GM19351 (cell line): Measurements from ENCODE around the gene TRIM44.
"Not testable (repeated sequence)": the region's sequence is repeated elsewhere in the genome, so short reads cannot be mapped to it uniquely, and the experiment has no call there.

Source experiments
- ATAC-seq: cut with Tn5 transposase; IDR thresholded peaks from one replicate; pipeline ENCODE4 v1.9.1; 2021; ENCODE audit warnings: mild to moderate bottlenecking, moderate library complexity; ENCODE audit not compliant: unreplicated experiment

Gene TRIM44

DNA sequence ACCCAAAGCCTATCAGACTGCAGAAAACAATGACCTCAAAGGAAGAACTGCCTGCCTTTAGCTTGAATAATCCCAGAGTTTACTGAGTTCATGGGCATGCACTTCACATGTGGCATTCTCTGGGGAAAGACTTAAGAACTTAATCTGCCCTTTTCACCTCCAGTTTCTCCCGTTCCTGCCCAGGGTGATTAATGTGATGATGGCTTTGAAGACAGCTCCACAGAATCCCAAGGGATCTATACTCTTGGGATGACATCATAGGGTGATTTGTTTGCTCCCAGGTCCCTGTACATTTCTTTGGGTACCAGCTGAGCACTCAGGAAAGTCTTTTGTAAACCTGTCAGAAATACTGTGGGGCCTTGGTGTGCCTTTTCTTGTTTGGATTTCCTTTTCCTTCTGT lies 30.3 kb upstream of the TRIM44 start:
- ATAC-seq: no peak

DNA sequence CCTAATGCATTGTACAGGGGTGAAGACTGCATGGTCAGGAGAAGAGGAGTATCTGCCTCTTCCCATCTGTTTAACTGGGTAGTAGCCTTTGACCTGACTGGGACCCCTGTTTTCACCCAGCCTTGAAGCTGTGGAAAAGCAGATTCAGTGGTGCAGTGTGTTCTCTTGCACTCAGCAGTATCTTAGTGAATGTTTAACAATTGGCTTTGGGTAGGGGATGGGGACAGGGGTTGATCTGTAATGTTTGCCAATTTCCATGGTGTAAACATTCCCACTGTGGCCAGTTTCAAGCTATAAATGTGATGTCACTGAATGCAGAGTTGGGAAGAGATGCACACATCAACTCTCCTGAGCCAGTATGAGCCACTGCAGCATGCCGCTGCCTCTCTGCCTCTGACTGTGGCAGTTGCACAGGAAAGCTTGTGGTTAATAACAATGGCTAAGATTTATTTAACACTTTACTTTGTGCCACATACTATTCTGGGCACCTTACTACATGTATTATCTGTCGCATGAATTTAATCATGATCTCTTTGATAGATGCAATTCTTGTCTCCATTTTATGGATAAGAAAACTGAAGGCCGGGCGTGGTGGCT lies 28.6 kb upstream of the TRIM44 start:
- ATAC-seq: no peak

DNA sequence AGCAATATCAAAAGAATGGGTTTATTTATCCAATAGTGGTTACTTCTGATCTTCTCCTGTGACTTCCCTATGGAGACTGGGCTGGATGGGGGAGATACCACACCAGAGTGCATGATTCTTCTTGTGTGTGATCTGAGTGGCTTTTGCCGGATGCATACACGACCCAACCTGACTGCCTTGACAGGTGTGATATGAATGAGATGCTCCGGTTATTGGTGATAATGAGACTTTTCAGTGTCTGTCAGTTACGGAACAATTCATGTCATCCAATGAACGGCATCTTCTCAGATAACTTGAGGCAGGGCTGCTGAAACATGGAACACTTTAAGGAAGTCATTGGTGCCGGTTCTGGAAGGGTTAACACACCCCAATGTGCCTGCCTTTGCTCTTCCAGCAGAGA lies 26.6 kb upstream of the TRIM44 start:
- no peak for ATAC-seq

DNA sequence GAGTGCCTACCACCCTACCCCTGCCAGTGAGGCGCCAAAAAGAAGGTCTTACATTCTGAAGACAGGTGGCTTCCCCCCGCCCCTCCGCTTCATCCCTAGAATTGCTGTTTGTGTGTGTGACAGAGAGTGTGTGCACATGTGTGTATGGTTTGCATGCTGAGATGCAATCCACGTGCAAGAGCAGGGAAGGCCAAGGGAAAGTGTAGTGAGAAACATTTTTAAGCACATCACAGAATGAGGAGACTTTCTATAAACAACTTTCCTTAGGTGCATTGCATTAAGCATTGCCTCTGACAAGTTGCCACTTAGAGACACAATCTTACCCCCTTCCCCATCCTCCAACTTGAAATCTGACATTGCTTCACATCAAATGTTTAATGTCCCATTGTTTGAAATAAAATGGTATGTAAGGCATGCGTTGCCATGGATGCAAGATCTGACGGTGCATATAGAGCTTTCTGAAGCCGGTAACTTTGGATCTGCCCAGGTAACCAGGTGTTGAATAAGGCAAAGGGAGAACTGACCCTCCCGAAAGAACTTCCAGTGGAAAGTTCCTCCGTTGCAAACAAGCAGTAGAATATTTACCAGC lies 22.9 kb upstream of the TRIM44 start:
- ATAC-seq: no peak

DNA sequence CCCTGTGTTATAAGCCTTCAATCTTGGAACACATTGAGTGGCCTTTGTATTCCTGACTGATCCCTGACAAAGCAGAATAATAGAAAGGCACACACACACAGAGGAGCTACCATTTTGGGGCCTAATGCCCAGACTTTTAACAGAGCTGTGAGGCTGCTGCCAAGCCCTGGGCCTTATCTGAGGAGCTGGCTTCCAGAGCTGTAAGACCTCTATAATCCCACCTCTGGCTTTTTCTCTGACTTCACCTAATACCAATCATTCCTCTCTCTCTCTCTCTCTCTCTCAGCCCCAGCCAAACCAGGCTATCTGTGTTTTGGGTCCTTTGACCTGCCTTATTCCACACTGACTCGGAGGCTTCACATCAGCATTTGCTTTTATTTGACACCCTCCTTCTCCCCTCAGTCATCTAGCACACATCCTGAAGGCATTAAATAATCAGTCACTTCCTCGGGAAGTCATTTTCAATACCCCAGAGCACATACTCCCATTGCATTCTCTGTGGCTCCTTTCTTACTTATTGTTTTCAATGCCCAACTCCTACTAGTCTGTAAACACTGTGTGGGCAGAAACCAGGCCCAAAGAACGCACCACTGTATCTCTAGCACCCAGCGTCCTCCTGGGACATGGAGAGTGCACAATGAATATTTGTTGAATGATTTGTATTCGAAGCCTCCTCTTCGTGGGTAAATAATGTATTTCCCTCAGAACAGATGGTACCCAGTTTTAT lies 21.2 kb upstream of the TRIM44 start:
- no peak for ATAC-seq

DNA sequence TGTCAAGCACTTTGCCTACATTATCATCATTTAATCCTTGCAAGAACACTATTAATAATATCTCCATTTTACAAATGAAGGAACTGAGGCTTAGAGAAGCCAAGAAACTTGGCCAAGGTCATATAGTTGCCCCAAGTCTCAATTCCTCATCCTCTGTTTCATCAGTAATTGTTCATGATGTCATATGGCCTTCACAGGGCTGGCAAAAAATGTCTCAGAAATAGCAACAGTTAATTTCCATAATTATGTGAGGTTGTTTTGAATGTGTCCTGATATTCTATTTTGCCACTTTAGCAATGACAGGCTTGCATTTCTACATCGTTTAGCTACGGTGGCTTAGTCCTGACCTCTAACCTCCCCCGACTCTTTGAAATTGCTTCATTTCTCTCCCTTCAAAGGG lies 20.6 kb upstream of the TRIM44 start:
- ATAC-seq: no peak

DNA sequence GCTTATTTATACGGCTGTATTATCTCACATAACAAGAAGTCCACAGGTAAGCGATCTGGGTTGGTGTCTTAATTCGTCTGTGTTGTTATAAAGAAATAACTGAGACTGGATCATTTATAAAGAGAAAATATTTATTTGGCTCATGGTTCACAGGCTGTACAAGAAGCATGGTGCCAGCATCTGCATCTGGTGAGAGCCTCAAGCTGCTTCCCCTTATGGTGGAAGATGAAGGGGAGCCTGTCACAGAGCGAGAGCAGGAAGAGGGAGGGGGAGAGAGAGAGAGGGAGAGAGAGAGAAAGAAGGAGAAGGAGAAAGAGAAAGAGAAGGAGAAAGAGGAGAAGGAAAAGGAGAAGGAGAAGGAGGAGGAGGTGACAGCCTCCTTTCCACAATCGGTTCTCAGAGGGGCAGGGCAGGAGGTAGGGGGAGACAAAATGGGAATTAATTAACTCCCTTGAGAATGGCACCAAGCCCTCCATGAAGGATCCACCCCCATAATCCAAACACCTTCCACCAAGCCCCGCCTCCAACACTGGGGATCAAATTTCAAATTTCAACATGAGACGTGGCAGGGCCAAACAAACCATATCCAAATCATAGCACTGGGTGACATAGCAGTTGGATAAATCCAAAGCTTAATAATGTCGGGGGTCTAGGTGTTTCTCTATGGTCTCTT lies 15.0 kb upstream of the TRIM44 start:
- no peak for ATAC-seq

DNA sequence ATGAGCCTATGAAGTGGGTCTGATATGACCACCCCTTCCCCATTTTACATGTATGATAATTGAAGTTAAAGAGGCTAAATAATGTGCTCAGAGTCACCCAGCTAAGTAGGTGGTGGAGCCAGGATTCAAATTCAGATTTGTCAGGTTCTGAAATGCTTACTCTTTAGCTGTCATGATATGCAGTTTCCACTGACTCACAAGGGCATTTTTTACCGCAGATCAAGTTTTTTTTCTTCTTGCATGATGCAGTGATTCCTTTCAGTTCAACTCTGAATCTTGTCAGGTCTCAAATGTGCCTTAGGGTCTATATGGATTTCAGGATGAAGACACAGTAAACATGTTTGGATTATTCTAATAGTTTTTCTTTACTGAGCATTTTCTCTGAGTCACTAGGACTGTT lies 12.6 kb upstream of the TRIM44 start:
- ATAC-seq: no peak

DNA sequence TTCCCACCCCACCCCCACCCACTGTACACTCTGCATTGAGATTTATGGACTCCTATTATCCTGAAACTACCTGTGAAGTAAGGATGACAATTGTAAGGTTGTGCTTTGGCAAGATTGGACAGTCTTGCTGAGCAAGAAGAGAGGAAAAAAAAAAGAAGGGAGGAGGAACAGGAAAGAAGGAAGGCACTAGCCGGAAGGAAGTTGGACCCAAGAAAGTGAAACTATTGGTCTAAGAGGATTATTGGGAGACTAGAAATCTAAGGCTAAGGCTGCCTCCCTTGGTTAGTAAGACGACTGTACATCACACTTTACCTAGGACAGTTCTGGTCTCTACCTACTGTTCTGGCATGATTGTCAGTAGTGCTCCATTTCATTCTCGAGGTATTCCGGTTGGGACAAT lies 12.1 kb upstream of the TRIM44 start:
- ATAC-seq: no peak

DNA sequence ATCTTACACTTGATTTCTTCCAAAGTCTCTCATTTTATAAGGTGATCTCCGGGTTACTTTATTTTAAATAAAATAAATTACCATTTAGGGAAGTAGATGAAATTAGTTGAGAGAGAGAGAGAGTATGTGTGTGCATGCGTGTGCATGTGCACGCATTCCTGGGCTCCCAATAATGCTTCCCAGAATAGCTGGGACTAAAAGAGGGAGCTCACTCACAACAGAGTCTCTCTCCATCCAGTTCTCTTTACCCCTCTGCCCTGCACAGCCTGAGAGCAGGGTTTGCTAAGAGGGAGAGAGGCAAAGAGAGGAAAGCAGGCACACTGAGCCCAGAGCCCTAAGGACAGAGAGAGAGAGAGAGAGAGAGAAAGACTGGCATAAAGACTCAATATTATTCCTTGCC lies 11.3 kb upstream of the TRIM44 start:
- no peak for ATAC-seq

DNA sequence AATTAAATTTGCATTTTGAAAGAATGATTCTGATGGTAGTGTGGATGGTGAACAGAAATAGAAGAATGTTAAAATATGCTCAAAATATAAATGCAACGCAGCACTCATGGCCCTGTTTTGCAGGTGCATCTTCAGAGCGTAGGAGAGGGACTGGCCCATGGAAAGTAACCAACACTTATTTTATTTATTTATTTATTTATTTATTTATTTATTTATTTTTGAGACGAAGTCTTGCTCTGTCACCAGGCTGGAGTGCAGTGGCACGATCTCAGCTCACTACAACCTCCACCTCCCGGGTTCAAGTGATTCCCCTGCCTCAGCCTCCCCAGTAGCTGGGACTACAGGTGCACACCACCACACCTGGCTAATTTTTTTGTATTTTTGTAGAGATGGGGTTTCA lies 9.8 kb upstream of the TRIM44 start:
- ATAC-seq: not testable (repeated sequence)

DNA sequence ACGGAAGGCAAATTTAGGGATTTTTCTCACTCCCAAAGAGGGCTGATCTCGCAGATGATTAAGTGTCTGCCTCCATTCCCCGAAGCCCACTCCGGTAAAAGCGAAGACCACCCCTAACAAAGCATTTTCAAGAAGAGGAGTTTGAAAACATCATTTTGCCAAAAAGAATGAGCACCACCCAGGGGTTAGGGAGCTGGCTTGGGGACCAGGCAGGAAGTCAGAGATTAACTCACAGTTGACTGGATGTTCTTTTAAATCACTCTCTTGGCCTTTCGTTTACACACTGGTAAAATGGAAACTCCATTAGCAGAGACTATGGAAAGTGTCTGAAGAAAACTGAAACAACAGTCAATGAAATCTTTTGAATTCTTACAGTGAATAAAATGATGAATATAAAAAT lies 7.9 kb upstream of the TRIM44 start:
- ATAC-seq: no peak

DNA sequence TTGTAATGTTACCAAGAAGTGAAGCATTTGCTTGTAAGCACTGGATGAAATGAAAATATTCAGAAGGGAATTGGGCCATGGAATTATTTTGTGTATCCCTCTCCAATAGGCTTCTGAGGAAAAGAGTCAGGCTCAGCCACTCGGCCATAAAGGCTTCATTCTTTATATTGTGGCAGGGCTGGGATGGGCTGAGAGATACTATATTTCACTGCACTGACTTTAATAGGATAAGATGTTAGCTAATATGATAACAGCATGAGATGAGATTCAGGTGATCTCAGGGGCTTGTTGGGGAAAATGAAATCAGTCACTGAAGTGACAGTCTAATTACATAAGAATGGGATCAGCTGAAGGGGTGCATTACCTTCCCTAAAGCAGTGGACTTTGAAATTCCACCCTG lies 7.3 kb upstream of the TRIM44 start:
- no peak for ATAC-seq

DNA sequence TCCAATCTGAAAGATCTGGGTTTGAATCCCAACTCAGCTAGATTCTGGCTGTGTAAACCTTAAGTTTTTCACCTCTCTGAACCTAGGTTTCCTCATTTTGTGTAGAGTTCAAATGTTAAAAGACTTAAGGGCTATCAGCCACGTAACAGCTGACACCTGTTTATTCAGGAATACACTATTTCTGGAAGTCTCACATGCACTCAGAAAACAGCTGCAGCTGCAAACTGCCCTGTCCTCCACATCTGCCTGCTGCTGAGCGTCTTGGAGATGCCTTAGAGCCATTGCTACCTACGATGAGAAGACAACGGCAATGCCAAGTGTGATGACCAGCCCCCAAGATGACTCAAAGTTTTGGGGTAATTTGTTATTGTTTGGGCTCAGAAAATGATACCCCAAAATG lies 6.7 kb upstream of the TRIM44 start:
- ATAC-seq: no peak

DNA sequence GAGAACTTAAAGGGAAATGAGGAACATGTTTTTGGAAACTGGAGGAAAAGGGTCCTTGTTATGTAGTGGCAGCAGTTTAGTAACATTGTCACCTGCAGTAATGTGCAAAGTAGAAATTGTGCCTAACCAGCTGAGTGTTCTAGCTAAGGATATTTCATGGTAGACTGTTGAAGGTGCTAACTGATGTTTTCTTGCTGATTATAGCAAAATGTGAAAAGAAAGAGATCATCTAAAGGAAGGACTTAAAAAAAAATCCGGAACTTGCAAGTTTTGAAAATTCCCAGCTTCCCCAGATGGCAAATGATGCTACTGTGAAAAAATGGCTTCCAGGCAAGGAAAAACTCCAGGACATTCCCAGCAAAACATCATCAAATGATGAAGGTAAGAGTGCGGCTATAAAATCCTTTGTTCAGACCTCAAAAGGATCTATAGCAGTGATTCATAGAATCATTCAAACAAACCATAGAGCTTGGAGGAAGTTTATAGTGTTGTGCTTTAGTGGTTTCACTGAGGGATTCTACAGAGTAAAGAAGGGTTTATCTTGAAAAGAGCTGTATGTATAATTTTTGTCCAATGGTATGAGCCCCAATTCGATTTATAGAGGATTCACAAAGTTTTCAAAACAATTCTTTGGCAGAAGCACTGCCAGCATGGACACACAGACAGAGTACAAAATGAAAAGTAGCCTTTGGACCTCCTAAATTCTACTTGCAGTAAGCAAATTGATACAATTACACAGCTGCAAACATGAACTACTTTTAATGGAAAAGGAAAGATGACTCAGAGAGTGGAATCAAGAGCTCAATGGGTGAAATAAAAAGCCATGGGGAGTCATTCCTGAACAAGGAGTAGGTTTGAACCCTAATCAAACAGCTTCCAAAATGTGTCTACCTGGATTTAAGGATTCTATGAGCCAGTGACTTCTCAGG lies 4.3 kb upstream of the TRIM44 start:
- no peak for ATAC-seq

DNA sequence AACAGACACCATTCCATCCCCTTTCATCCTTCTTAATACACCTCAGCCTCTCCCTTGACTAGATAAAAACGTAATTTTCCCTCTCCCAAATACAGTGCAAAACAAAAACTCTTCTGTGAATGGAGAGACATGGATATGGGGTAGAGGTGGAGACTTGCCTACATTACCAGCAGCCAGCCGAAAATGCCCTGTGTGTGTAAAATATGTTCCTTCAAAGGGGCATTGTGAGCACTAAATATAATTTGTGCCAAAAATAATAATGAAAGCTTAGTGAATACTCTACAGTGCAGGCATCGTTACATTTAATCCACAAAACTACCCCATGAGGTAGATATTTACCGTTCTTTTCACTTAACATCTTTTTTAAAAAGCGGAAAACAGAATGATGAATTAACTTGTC lies 1.0 kb upstream of the TRIM44 start:
- ATAC-seq: no peak

DNA sequence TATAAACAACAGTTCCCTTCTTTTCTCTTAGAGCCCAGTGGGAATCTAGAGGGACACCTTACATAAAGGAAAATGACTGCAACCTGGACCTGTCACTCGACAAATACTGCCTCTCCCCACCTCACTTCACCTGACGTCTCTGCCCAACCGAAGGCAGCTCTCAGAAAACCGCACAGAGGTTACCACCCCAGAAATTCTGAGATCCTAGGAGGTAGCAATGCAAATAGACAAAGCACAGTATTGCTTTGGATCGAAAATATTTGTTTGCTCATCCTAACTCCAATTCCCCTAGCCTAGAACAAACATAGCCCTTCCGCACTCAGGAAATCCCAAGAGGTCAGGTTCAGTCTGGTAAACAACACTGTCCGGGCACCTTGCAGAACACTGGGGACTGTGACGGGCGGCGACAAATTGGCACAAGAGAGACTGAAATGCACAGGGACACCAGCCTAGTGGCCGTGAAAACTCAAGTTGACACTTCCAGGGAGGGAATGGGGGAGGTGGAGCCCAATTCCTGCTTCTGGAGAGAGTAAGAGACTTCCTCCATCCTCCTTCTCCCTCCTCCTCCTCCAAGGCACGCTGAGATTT lies 420 bp upstream of the TRIM44 start:
- peak; percentile 36 for ATAC-seq

DNA sequence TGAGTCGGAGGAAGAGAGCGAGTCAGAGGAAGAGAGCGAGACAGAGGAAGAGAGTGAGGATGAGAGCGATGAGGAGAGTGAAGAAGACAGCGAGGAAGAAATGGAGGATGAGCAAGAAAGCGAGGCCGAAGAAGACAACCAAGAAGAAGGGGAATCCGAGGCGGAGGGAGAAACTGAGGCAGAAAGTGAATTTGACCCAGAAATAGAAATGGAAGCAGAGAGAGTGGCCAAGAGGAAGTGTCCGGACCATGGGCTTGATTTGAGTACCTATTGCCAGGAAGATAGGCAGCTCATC lies 780 bp downstream of the TRIM44 start:
- no peak for ATAC-seq

DNA sequence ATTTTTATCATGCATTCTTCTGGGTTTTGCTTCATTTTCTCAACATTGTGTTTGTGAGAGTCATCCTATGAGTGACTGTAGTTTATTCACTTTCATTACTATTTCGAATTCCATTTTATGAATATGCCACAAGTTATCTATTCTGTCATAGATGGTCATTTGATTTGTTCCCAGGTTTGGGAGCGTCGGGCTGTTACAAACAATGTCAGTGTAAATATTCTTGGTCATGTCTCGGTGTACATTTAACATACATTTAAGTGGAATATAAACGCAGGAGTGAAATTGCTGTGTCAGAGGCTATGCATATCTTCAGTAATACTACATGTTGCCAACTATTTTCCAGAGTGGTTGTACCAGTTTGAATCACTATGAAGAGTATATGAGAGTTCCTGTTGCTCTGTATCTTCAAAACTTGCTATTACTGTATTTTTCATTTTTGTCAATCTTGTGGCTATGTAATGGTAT lies 2.4 kb downstream of the TRIM44 start:
- ATAC-seq: no peak

DNA sequence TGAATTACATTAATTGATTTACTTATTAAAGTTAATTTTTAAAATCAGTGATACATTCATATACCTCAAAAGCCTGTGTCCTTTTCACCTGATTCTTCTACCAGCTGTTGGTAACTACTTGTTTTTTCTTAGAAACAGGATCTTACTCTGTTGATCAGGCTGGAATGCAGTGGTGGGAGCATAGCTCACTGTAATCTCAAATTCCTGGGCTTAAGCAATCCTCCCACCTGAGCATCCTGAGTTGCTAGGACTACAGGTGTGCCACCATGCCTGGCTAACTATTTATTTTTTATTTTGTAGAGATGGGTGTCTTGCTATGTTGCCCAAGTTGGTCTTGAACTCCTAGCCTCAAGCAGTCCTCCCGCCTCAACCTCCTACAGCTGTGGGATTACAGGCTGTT lies 4.7 kb downstream of the TRIM44 start:
- no peak for ATAC-seq

DNA sequence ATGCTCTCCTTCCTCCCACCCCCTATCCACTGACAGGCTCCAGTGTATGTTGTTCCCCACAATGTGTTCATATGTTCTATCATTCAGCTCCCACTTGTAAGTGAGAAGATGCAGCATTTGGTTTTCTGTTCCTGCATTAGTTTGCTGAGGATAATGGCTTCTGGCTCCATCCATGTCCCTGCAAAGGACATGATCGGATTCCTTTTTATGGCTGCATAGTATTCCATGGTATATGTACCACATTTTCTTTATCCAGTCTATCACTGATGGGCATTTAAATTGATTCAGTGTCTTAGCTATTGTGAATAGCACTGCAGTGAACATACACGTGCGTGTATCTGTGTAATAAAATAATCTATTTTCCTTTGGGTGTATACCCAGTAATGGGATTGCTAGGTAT lies 5.8 kb downstream of the TRIM44 start:
- not testable (repeated sequence) for ATAC-seq
